Smooth muscle cell of the brain vasculature (primary cell): ENCODE measurements around the gene OR4D1.

Experiments
- DNase-seq: peaks from one replicate; pipeline ENCODE4 v3.0.0-alpha.2; 2012; ENCODE audit warnings: low read depth, low spot score

The OR4D1 gene

GRCh38 chr17:58153671-58154070 is 5.5 kb downstream of the OR4D1 start:
- no peak for DNase-seq

DNA sequence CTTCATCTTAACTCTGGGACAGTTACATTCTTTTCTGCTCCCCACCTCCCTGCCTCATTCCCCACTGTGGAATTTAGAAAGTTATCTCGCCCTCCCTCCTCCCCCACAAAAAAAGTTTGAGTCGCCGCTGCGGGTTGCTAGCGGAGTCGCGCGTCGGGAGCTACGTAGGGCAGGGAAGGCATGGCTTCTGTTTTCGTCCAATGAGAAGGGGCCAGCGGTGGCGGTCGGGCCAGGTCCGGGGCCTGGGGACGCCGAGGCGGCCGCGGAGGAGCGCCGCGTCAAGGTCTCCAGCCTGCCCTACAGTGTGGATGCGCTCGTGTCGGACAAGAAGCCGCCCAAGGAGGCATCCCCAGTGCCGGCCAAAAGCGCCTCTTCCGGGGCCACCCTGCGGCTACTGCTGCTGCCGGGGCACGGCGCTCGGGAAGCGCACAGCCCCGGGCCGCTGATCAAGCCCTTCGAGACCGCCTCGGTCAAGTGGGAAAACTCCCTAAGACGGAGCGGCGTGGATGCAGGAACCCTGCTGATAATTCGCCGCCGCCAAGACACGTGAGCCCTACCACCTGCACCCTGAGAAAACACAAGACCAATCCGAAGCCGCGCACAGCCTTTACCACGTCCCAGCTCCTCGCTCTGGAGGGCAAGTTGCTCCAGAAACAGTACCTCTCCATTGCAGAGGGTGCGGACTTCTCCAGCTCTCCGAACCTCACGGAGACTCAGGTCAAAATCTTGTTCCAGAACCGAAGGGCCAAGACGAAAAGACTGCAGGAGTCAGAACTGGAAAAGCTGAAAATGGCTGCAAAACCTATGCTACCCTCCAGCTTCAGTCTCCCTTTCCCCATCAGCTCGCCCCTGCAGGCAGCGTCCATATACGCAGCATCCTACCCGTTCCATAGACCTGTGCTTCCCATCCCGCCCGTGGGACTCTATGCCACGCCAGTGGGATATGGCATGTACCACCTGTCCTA is 8.9 kb downstream of the OR4D1 start:
- no peak for DNase-seq

GRCh38 chr17:58158181-58158580 is 10.0 kb downstream of the OR4D1 start:
- DNase-seq, result no peak

- no peak for DNase-seq
Measured at GRCh38 chr17:58161566-58161965, 13.4 kb downstream of the OR4D1 start.

- DNase-seq, result no peak
Measured at GRCh38 chr17:58165981-58166380, 17.8 kb downstream of the OR4D1 start.

- no peak for DNase-seq
Measured at GRCh38 chr17:58166682-58167081, 18.5 kb downstream of the OR4D1 start, which contains the start of gene OR4D2. Gene OR4D2, plus strand, starts transcription at chr17:58166982. Its CDS starts 2,674 bp downstream, at chr17:58169656.

- no peak for DNase-seq
Measured at GRCh38 chr17:58170622-58171021, 22.4 kb downstream of the OR4D1 start.

GRCh38 chr17:58172369-58173071 is 24.3 kb downstream of the OR4D1 start:
- no peak for DNase-seq

DNA sequence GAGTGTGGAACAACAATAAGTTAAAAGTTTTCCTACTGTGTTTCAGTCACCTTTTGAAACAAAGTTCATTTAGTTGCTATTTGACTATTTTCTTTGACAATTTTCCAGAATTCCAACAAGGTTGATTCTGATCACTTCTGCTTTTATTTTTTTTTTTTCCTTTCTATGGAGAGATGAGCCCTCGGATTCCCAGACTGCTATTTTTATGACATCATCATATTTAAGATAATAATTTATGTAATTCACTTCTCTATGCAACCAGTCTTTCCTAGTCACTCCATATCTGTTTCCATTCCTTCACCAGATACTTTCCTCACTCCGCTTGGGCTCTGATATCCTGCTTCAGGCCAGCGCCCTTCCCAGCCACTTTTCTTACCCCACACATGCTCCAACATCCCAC is 26.7 kb downstream of the OR4D1 start:
- DNase-seq, result no peak

- no peak for DNase-seq
Measured at GRCh38 chr17:58176200-58176599, 28.0 kb downstream of the OR4D1 start.

DNA sequence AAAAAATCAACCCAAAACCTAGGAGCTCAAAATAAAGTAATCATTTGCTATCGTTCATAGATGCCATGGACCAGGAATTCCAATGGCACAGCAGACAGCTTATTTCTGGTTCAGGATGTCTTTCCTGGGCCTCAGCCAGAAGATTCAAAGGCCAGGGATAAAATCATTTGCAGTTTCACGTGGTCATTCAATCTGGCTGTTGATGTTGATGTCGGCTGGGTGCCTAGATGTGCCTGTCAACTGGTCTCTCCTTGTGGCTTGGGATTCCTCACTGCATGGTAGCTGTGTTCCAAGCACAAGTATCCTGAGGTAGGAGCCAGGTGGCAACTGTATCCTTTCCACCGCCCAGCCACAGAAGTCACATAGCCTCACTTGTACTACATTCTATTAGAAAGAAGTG is 33.6 kb downstream of the OR4D1 start:
- no peak for DNase-seq

DNA sequence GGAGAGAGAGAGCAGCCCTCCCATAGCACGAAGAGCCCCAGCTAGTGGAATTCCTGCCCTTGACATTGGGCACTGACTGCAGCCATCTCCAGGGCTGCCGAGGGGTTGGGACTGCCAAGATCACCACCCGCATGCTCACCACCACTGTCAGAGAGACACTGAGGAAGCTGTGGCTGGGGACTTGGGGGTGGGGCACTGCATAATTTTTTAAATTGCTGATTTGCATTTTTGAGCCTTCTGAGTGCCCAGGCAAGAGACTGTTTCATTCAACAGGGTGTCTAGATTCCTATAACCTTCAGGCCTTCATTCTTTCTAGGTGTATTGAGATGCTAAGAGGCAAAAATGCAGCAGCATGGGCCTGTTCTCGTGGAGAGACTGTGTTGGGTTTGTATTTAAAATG is 35.3 kb downstream of the OR4D1 start:
- DNase-seq, result no peak

DNA sequence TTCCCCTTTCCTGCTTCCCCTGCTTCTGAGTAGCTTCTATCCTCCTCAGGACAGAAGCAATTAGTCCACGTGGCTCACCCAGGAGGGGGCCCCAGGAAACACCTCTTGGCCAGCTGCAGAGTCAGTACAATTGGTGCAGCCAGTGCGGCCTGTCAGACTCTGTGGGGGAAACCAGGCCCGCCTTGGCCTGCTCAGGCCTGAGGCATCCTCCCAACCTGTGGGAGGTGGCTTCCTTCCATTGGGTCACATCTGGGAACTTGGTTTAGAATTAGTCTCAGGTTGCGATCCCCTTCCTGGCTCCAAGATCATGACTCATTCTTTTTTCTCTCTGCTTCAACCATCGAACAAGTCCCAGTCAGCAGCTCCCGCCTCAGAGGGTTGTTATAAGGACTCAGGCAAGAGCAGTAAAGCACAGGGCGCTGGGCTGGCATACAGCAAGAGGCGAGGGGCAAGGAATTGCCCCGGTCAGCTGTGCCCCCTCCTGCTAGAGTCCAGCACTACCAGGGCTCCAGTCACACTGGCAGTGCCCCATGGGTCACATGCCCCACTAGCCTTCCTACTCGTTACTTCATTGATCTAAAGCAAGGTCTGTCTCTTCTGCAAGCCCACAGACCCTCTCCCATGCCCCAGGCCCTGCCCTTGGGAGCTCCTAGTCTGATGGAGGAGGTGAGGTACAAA is 36.3 kb downstream of the OR4D1 start:
- DNase-seq, result no peak

GRCh38 chr17:58184986-58185761 is 37.0 kb downstream of the OR4D1 start:
- no peak for DNase-seq

DNA sequence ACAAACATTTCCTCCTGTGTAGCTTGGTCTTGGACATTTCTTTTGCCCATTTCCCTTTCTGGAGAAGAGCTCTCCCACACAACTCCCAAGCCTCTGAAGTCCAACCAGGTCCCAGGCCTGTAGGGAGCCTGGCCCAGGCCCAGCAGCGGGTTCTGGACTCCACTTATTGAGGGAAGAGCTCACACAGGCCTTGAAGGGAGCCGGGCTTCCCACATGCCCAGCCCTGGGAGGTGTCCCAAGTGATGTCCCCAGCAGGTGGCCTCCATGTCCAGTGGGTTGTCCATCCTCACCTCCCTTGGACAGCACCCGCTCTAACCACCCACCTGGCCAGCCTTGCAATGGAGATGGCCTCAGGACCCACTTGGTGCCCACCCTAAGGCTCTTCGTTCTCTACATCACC is 38.4 kb downstream of the OR4D1 start:
- DNase-seq, result no peak

DNA sequence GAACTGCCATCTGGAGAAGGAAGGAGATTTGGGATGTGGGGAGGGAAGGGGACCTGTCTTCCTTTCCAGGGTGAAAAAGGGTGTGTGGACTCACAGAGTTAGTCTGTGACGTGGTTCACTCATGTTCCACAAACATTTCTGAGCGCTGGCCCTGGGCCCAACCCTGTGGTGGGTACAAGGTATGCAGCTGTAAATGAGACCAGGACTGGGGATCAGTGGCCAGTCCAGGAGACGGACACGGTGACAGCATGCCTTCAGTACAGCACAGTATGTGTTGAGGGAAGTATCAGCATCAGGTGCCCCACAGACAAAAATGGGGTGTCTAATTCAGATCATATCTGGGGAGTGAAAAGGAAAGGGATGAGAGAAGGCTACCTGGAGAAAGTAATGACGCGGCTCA is 38.9 kb downstream of the OR4D1 start:
- DNase-seq, result no peak

- DNase-seq, result no peak
Measured at GRCh38 chr17:58187675-58188074, 39.5 kb downstream of the OR4D1 start.

GRCh38 chr17:58189436-58190146 is 41.4 kb downstream of the OR4D1 start:
- DNase-seq, result no peak

GRCh38 chr17:58191241-58191896 is 43.2 kb downstream of the OR4D1 start:
- no peak for DNase-seq

GRCh38 chr17:58192612-58193011 is 44.4 kb downstream of the OR4D1 start, which contains the start of gene EPX:
Gene EPX, plus strand, starts transcription at chr17:58192726. Its CDS starts 121 bp downstream, at chr17:58192847.
- DNase-seq, result no peak
